HepG2 (cell line): ENCODE measurements around the gene CD320. TPM values are rescaled to one million over a fixed set of nuclear protein-coding genes. Genes with fewer than 3 reads are reported as not detected.

Experiments
- EHMT2 ChIP-seq: fragments of 200-600 bp; sonication (generic); IDR thresholded peaks from 2 replicates; pipeline ENCODE4 v1.7.0; 2017; ENCODE audit warnings: antibody characterized with exemption, low read depth, low read length, borderline replicate concordance
- HNRNPLL ChIP-seq: fragments of 200-400 bp; formaldehyde crosslinking; IDR thresholded peaks from 2 replicates; pipeline ENCODE4 v1.6.1; 2017; ENCODE audit warnings: mild to moderate bottlenecking, low read depth, low read length; ENCODE audit not compliant: poor library complexity, severe bottlenecking
- ISL2 ChIP-seq: sonication (generic); formaldehyde crosslinking; IDR thresholded peaks from 2 replicates; pipeline ENCODE4 v1.5.0; 2020; ENCODE audit warnings: missing genetic modification reagents
- KIAA2018 ChIP-seq: sonication (generic); formaldehyde crosslinking; IDR thresholded peaks from 2 replicates; pipeline ENCODE4 v1.5.0; 2020; ENCODE audit warnings: mild to moderate bottlenecking, missing genetic modification reagents, borderline replicate concordance
- MXI1 ChIP-seq: IDR thresholded peaks from 3 replicates; pipeline ENCODE4 v1.6.1; 2012; ENCODE audit warnings: low read depth, low read length, inconsistent platforms, borderline replicate concordance
- PTBP1 ChIP-seq: fragments of 200-400 bp; formaldehyde crosslinking; IDR thresholded peaks from 2 replicates; pipeline ENCODE4 v1.6.1; 2018; ENCODE audit warnings: low read length, low read depth; ENCODE audit not compliant: poor library complexity, severe bottlenecking
- RAD51 ChIP-seq: fragments of 450-650 bp; IDR thresholded peaks from 2 replicates; pipeline ENCODE4 v1.6.1; 2016; ENCODE audit warnings: borderline replicate concordance
- TBX3 ChIP-seq: fragments of 450-650 bp; IDR thresholded peaks from 2 replicates; pipeline ENCODE4 v1.6.1; 2017; ENCODE audit warnings: antibody characterized with exemption, mild to moderate bottlenecking, inconsistent platforms, borderline replicate concordance
- ZNF354B ChIP-seq: sonication (generic); formaldehyde crosslinking; IDR thresholded peaks from 2 replicates; pipeline ENCODE4 v1.8.0; 2022; ENCODE audit warnings: mild to moderate bottlenecking, missing genetic modification reagents
- ZNF562 ChIP-seq: sonication (generic); formaldehyde crosslinking; IDR thresholded peaks from 2 replicates; pipeline ENCODE4 v1.8.0; 2022; ENCODE audit warnings: missing genetic modification reagents, borderline replicate concordance
- ZNF614 ChIP-seq: IDR thresholded peaks from 2 replicates; pipeline ENCODE4 v1.6.1; 2018; ENCODE audit warnings: missing biosample characterization, missing genetic modification reagents, inconsistent platforms, borderline replicate concordance
- ZNF781 ChIP-seq: sonication (generic); formaldehyde crosslinking; IDR thresholded peaks from 2 replicates; pipeline ENCODE4 v1.5.1; 2020; ENCODE audit warnings: borderline replicate concordance, mild to moderate bottlenecking, missing genetic modification reagents; ENCODE audit errors: not compliant biosample characterization
- ZSCAN9 ChIP-seq: IDR thresholded peaks from 2 replicates; pipeline ENCODE4 v1.6.1; 2016; ENCODE audit warnings: borderline replicate concordance
- polyA plus RNA-seq, 8 experiments: library from polyadenylated mRNA; depleted of rRNA in 3 of 8; stranded (reverse) in 7 of 8; unstranded in 1 of 8; fragments of >200 nt; fragmentation: Illumina TruSeq in 4 of 8; extraction: Trizol in 4 of 8; gene quantifications; 2 replicates each; pipeline versions ENCODE4 v1.2.1 to v1.2.3, GENCODE V29; 2011 to 2016; ENCODE audit warnings: low read depth in 4 of 8, missing spikeins in 1 of 8, mixed read lengths in 1 of 8; ENCODE audit not compliant: insufficient read depth in 1 of 8
- total RNA-seq, 5 experiments: library from RNA; depleted of rRNA; stranded (reverse); fragments of >200 nt; fragmentation: Illumina TruSeq; extraction: Trizol; gene quantifications; 2 replicates each; pipeline ENCODE4 v1.2.3, GENCODE V29; 2016; ENCODE audit warnings: low read depth in 1 of 5
- TF ChIP-seq, protein P1 (sequence below): IDR thresholded peaks from 2 replicates; pipeline ENCODE4 v1.6.1; 2016
- TF ChIP-seq, protein P2 (sequence below): sonication (generic); formaldehyde crosslinking; IDR thresholded peaks from 2 replicates; pipeline ENCODE4 v1.5.0; 2020; ENCODE audit warnings: mild to moderate bottlenecking, missing genetic modification reagents

The CD320 gene
- total and polyA plus RNA-seq, 2 of the 13 experiments (the other 11 are each of a cell fraction or from before 2014, with no cell fraction given), result 83.1 to 99.9 TPM

DNA sequence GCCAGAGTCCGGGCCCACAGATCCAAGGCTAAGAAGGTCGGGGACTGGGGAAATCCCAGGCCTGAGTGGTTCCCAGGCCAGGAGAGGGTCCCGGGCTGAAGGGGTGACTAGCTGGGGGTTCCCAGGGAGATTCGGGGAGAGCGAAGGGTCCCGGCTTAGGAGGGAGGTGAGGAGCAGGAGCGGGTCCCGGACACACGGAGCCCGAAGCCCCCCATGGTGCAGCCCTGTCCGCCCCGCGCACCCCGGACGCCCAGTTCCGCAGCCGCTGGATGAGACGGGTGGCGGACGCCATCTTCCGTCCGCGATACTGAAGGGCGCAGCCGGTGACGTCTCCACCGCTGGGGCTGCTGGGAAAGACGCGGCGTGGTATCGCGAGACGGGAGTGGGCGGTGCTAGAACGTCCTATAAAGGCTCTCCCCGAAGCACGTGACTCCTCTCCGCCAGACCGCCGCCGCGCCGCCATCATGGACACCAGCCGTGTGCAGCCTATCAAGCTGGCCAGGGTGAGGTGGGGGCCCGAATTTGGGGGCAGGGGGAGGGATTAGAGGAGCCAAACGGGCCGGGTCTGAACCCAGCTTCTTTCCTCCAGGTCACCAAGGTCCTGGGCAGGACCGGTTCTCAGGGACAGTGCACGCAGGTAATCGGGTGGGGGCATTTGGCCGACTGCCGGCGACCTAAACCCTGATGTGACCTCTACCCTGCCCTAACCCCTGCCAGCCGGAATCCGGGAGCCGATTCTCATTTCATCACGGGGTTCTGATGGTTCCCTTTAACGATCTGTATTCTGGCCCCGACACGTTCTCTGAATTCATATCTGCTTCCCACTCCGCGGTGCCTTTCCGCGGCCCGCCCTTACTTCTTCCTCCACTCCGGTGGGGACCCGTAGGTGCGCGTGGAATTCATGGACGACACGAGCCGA lies 13.2 kb upstream of the CD320 start, which contains the start of the genes NDUFA7 and RPS28 (continued):
- TF ChIP-seq KIAA2018 (CRISPR knock-in tag), result peak; percentile 28; the same call in 1 of the 2 replicates
- TF ChIP-seq PTBP1, result peak; percentile 28
- peak; percentile 56; the same call in 1 of the 2 replicates for TF ChIP-seq ISL2
- no peak for TF ChIP-seq ZNF562 (CRISPR knock-in tag)
- 0 out of 2 replicates have a peak, but pooled peaks have one; percentile 76 for TF ChIP-seq ZNF354B
- no peak for TF ChIP-seq EHMT2
- peak; percentile 13 for TF ChIP-seq ZNF781 (CRISPR knock-in tag)
- TF ChIP-seq, protein P1, sequence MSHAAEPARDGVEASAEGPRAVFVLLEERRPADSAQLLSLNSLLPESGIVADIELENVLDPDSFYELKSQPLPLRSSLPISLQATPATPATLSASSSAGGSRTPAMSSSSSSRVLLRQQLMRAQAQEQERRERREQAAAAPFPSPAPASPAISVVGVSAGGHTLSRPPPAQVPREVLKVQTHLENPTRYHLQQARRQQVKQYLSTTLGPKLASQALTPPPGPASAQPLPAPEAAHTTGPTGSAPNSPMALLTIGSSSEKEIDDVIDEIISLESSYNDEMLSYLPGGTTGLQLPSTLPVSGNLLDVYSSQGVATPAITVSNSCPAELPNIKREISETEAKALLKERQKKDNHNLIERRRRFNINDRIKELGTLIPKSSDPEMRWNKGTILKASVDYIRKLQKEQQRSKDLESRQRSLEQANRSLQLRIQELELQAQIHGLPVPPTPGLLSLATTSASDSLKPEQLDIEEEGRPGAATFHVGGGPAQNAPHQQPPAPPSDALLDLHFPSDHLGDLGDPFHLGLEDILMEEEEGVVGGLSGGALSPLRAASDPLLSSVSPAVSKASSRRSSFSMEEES (CRISPR knock-in tag), result peak; percentile 96
- peak; percentile 79; the same call in 1 of the 2 replicates for TF ChIP-seq RAD51
- peak; percentile 55 for TF ChIP-seq HNRNPLL
- no peak for TF ChIP-seq TBX3
- TF ChIP-seq ZNF614 (CRISPR knock-in tag), result no peak
- TF ChIP-seq MXI1, result peak; percentile 86; the same call in 2 of the 3 replicates
- TF ChIP-seq ZSCAN9 (CRISPR knock-in tag), result peak; percentile 52; the same call in 1 of the 2 replicates
- TF ChIP-seq, protein P2, sequence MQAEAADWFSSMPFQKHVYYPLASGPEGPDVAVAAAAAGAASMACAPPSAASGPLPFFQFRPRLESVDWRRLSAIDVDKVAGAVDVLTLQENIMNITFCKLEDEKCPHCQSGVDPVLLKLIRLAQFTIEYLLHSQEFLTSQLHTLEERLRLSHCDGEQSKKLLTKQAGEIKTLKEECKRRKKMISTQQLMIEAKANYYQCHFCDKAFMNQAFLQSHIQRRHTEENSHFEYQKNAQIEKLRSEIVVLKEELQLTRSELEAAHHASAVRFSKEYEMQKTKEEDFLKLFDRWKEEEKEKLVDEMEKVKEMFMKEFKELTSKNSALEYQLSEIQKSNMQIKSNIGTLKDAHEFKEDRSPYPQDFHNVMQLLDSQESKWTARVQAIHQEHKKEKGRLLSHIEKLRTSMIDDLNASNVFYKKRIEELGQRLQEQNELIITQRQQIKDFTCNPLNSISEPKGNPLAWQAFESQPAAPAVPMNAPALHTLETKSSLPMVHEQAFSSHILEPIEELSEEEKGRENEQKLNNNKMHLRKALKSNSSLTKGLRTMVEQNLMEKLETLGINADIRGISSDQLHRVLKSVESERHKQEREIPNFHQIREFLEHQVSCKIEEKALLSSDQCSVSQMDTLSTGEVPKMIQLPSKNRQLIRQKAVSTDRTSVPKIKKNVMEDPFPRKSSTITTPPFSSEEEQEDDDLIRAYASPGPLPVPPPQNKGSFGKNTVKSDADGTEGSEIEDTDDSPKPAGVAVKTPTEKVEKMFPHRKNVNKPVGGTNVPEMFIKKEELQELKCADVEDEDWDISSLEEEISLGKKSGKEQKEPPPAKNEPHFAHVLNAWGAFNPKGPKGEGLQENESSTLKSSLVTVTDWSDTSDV (CRISPR knock-in tag), result 0 out of 2 replicates have a peak, but pooled peaks have one; percentile 26
